Left cardiac atrium (tissue), 4 donors: ENCODE measurements around the gene SMC2. TPM values are rescaled to one million over a fixed set of nuclear protein-coding genes. Genes with fewer than 3 reads are reported as not detected.

ENCODE experiments used
- ATAC-seq, 2 donors: fragments of 200-7000 bp; cut with Tn5 transposase; one replicate each; pipeline ENCODE4 v1.9.1; 2020; ENCODE audit warnings: mild to moderate bottlenecking in 2 of 2, moderate library complexity in 2 of 2
- DNase-seq: peaks from one replicate; pipeline ENCODE4 v3.0.0-alpha.2; 2020
- intact Hi-C, 2 donors: fragments of 100-400 bp; cut with DNase I; formaldehyde crosslinking; loops; one replicate each; pipeline versions ENCODE4 v1.14.1 to v1.15.1; 2022 to 2023
- total RNA-seq, 2 donors: library from RNA; stranded (reverse); fragmentation: NEBNext Ultra II Directional; extraction: Animal tissue kit (Norgen Biotek cat#: 25700); gene quantifications; one replicate each; pipeline ENCODE4 v1.2.1, GENCODE V29; 2021
- donor health status: DM: no; HTN: yes; CAD: no.
- donor health status: DM: no; HTN: yes; CAD: no; lungs with severe emphysema.
- donor health status: DM: yes; HTN: yes; CAD: no.
- donor health status: Dilated cardiomyopathy.

The SMC2 gene
- total RNA-seq, 2 donors from 2014 or later, result 10.6 to 11.3 TPM

- ATAC-seq (no peak), DNase-seq (no peak)
- intact Hi-C loops, result no loop called here
Observed at GRCh38 chr9:104094534-104095015, 466 bp downstream of the SMC2 start.

GRCh38 chr9:104099630-104100029 lies 5.5 kb downstream of the SMC2 start:
- intact Hi-C loops, result no loop called here
- DNase-seq (no peak), ATAC-seq (no peak)

- intact Hi-C loops, result no loop called here
- DNase-seq, result no peak
- ATAC-seq, result no peak
Observed at GRCh38 chr9:104104360-104104759, 10.3 kb downstream of the SMC2 start.

- intact Hi-C loops, result no loop called here
- ATAC-seq (no peak), DNase-seq (no peak)
Observed at GRCh38 chr9:104107799-104108198, 13.7 kb downstream of the SMC2 start.

GRCh38 chr9:104108315-104108714 lies 14.2 kb downstream of the SMC2 start:
- no peak for ATAC-seq
- no peak for DNase-seq
- intact Hi-C loops, result no loop called here

GRCh38 chr9:104110509-104110908 lies 16.4 kb downstream of the SMC2 start:
- ATAC-seq (no peak), DNase-seq (no peak)
- intact Hi-C loops, result no loop called here

GRCh38 chr9:104118916-104119315 lies 24.8 kb downstream of the SMC2 start:
- intact Hi-C loops, result no loop called here
- no peak for ATAC-seq
- DNase-seq, result no peak

- intact Hi-C loops, result no loop called here
- ATAC-seq, result no peak
- no peak for DNase-seq
Observed at GRCh38 chr9:104121022-104121421, 26.9 kb downstream of the SMC2 start.

GRCh38 chr9:104138243-104138868 lies 44.2 kb downstream of the SMC2 start:
- intact Hi-C loops, result loop anchor here in 1 of 2 donors (10.0 kb wide), 1 partner anchor 606 kb away; the partner anchor contains the start of gene NIPSNAP3A
- no peak for ATAC-seq
- no peak for DNase-seq

GRCh38 chr9:104142799-104143549 lies 48.9 kb downstream of the SMC2 start:
- no peak for ATAC-seq
- no peak for DNase-seq
- intact Hi-C loops, result no loop called here

GRCh38 chr9:104143550-104143910 lies 49.4 kb downstream of the SMC2 start:
- ATAC-seq (no peak), DNase-seq (no peak)
- intact Hi-C loops, result no loop called here

- DNase-seq, result no peak
- no peak for ATAC-seq
- intact Hi-C loops, result no loop called here
Observed at GRCh38 chr9:104144336-104144735, 50.2 kb downstream of the SMC2 start.

GRCh38 chr9:104173067-104173466 lies 79.0 kb downstream of the SMC2 start:
- DNase-seq, result no peak
- intact Hi-C loops, result no loop called here
- ATAC-seq, result no peak

GRCh38 chr9:104177003-104177611 lies 83.0 kb downstream of the SMC2 start:
- DNase-seq (no peak), ATAC-seq (no peak)
- intact Hi-C loops, result no loop called here

- intact Hi-C loops, result no loop called here
- ATAC-seq, result no peak
Observed at GRCh38 chr9:104177676-104178075, 83.6 kb downstream of the SMC2 start.

More at GRCh38 chr9:104177676-104178075, 83.6 kb downstream of the SMC2 start:
- DNase-seq, result no peak
